AG04450 (cell line): ENCODE measurements around the gene SEMA6A. TPM values are rescaled to one million over a fixed set of nuclear protein-coding genes. Genes with fewer than 3 reads are reported as not detected.

Experiments
- CTCF ChIA-PET: fragments of 300-600, 350-600 bp; formaldehyde crosslinking; extraction: SDS; loops from one replicate; lab custom pipeline; 2022; ENCODE audit warnings: antibody characterized with exemption, inconsistent platforms; lab: Charles Lee
- POLR2A ChIA-PET: fragments of 350-600 bp; formaldehyde crosslinking; extraction: SDS; loops from one replicate; lab custom pipeline; 2021; ENCODE audit warnings: antibody characterized with exemption, inconsistent platforms; lab: Yijun Ruan, JAX
- DNase-seq: peaks from one replicate; pipeline ENCODE4 v3.0.0-alpha.2; 2011; ENCODE audit warnings: low read depth, low spot score
- H3K27ac ChIP-seq: one replicate; pipeline ENCODE4 v1.5.1; 2012; ENCODE audit warnings: low read depth, low read length, control low read depth
- H3K27me3 ChIP-seq: one replicate; pipeline ENCODE4 v1.6.0; 2012; ENCODE audit warnings: low read length; ENCODE audit not compliant: control insufficient read depth, insufficient read depth
- H3K4me3 ChIP-seq: 2 replicates; pipeline ENCODE4 v1.5.1; 2011; ENCODE audit warnings: mild to moderate bottlenecking, low read depth, low read length, control low read depth
- H3K9me3 ChIP-seq: 2 replicates; pipeline ENCODE4 v1.5.1; 2012; ENCODE audit warnings: low read length; ENCODE audit not compliant: control insufficient read depth, insufficient read depth
- polyA plus RNA-seq: library from polyadenylated mRNA; depleted of rRNA; stranded (reverse); fragments of >200 nt; gene quantifications from 2 replicates; pipeline ENCODE4 v1.2.3, GENCODE V29; 2011
- TF ChIP-seq, protein P1 (sequence below): IDR thresholded peaks from 2 replicates; pipeline ENCODE4 v1.5.1; 2011; ENCODE audit warnings: low read depth, low read length, control low read depth, inconsistent platforms

SEMA6A gene
- polyA plus RNA-seq, 1 experiment: 0.17 TPM

DNA sequence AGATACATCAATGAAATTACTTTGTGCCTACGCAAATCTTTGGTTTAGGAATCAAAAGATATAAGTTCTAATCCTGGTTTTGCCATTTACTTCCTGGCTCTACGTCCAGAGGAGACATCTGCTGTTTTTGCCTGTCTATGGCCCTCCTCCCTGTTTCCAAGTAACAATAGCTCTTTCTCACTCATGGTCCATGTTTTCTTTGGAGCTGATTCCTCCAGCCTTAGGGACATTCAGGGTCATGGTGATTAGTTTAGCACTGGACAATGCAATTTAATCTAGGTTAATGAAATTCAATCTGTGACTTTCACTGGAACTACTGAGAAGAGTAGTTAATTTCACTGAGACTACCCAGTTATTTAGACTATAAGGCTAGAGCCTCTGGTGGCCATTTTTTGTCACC, 170.6 kb downstream of the SEMA6A start:
- H3K27ac ChIP-seq: no peak overlapping the region
- TF ChIP-seq, protein P1, sequence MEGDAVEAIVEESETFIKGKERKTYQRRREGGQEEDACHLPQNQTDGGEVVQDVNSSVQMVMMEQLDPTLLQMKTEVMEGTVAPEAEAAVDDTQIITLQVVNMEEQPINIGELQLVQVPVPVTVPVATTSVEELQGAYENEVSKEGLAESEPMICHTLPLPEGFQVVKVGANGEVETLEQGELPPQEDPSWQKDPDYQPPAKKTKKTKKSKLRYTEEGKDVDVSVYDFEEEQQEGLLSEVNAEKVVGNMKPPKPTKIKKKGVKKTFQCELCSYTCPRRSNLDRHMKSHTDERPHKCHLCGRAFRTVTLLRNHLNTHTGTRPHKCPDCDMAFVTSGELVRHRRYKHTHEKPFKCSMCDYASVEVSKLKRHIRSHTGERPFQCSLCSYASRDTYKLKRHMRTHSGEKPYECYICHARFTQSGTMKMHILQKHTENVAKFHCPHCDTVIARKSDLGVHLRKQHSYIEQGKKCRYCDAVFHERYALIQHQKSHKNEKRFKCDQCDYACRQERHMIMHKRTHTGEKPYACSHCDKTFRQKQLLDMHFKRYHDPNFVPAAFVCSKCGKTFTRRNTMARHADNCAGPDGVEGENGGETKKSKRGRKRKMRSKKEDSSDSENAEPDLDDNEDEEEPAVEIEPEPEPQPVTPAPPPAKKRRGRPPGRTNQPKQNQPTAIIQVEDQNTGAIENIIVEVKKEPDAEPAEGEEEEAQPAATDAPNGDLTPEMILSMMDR: no peak
- ChIA-PET POLR2A (no interaction called here), CTCF (no interaction called here)
- H3K4me3 ChIP-seq: no peak overlapping the region
- DNase-seq: no peak
- H3K9me3 ChIP-seq: no peaks in the 10 kb centered on the region
- H3K27me3 ChIP-seq: no peaks in the 10 kb centered on the region

DNA sequence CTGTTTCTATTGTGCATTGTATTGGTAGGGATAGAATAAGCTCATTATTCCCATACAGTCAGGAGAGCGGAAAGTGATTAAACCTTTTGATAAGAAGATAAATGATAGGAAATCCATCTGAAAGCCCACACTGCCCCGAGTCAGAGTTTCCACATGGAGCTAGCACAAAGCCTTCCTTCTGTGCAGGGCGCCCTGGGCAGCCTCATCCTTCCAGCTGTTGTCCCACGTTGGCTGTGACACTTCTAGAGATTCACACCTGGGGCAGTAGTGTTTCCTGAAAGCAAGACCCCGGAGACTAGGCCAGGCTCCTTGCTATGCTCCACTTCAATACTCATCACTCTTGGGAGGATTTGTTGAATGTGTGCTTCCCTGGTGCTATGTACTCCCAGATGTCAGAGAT, 172.4 kb downstream of the SEMA6A start:
- no peak for DNase-seq
- Histone ChIP-seq H3K4me3 (no peak overlapping the region), H3K27me3 (no peaks in the 10 kb centered on the region), H3K27ac (no peak overlapping the region), H3K9me3 (no peaks in the 10 kb centered on the region)
- ChIA-PET CTCF (no interaction called here), POLR2A (no interaction called here)
- TF ChIP-seq, protein P1: no peak

DNA sequence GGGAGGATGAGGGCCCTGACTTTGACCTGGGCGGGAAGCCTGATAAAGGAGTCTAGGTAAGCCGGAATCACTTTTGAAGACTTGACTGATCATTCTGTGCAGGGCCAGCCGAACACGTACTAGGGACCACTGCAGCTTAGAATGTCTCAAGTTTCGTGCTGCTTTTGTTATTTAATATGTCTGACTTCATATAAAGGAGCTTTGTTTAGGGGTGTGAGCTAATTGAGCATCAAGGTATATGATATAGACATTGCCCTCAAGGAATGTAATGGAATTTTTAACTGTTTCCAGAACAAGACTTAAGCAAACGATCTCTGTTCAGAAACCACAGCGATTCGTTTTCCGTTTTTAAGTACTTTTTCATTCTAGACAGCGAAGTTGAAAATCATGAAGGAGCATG, 173.0 kb downstream of the SEMA6A start:
- ChIA-PET CTCF (no interaction called here), POLR2A (no interaction called here)
- Histone ChIP-seq H3K27me3 (no peaks in the 10 kb centered on the region), H3K27ac (no peak overlapping the region), H3K4me3 (no peak overlapping the region), H3K9me3 (no peaks in the 10 kb centered on the region)
- TF ChIP-seq, protein P1: no peak
- no peak for DNase-seq

DNA sequence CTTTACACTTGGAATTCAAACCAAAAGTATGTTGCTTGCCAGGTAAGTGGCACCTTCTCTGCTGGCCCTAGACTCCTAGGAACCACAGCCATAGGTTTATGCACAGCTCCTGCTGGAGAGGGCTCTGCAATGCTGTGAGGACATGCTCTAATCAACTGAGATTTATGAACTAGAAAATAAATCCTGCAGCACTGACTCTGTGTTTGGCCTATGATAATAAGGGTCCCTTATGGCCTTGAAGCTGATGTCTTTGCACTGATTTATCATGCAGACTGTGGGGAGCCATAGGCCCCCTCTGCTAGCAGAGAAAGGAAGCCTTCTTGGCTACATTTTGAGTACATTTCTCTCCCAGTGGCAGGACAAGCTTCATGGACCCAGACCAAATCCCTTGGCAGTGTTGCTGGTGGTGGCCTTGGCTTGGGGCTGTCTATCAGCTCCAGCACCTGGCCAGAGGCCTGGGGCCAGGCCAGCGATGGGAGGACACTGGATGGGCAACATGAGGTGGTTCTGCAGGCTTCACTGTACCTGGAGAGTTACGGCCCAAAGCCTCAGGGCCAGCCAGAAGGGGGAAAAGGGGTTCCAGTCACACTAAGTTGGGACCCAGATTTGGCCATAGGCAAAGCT, 178.0 kb downstream of the SEMA6A start:
- no peak for DNase-seq
- no peaks in the 10 kb centered on the region for H3K27me3 ChIP-seq
- H3K27ac ChIP-seq: no peak overlapping the region
- POLR2A ChIA-PET: no interaction called here
- H3K4me3 ChIP-seq: no peak overlapping the region
- TF ChIP-seq, protein P1: no peak
- H3K9me3 ChIP-seq: no peaks in the 10 kb centered on the region
- CTCF ChIA-PET: interaction anchor here (0.9 kb wide), 1 partner anchor 259 kb away, joined by 3 read pairs; no protein-coding TSS in a partner anchor

DNA sequence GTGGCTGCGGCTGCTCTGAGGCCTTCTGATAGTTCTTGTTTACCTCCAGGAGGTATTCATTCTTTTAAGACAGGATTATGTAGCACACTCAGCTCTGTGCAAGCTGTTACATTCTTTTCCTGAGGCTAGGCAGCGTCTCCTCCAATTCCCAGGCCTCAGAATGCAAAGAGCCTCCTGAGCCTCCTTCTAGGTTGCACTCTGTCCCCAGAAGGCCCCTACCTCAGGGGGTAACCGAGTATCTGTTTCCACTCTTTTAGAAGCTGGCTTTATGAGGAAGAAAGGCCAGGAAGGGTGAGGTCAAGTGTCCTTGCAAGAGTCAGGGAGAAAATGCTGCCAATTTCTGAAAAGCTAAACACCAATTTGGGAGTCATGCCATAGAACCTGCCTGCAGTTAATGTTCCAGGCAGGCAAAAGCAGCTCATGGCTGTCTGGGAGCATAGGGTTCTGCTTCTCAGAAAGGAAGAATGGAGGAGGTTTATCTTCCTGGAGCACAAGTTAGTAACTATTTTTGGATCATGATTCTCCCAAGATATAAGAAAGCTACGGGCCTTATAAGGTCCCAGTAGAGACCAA, 178.9 kb downstream of the SEMA6A start:
- Histone ChIP-seq H3K9me3 (no peaks in the 10 kb centered on the region), H3K27ac (no peak overlapping the region), H3K4me3 (no peak overlapping the region), H3K27me3 (no peaks in the 10 kb centered on the region)
- no peak for DNase-seq
- CTCF ChIA-PET: interaction anchor here (0.9 kb wide), 1 partner anchor 258 kb away, joined by 3 read pairs; no protein-coding TSS in a partner anchor
- POLR2A ChIA-PET: interaction anchor here (0.6 kb wide), 1 partner anchor 30 kb away, joined by 9 read pairs; no protein-coding TSS in a partner anchor
- TF ChIP-seq, protein P1: no peak
